H1 (cell line): ENCODE measurements around the gene TEKT5. TPM values are rescaled to one million over a fixed set of nuclear protein-coding genes. Genes with fewer than 3 reads are reported as not detected.

ENCODE experiments used
- CTCF ChIA-PET: fragments of 300-600 bp; sonication (Branson Sonifier 250); formaldehyde crosslinking; loops from one replicate; lab custom pipeline; 2021; ENCODE audit not compliant: partially characterized antibody; lab: Charles Lee
- POLR2A ChIA-PET: fragments of 300-600 bp; sonication (Branson Sonifier 250); formaldehyde crosslinking; loops from one replicate; lab custom pipeline; 2021; ENCODE audit warnings: inconsistent platforms; ENCODE audit not compliant: partially characterized antibody; lab: Charles Lee
- DNase-seq, 2 experiments: peaks; one replicate each; pipeline versions ENCODE4 v3.0.0 to v3.0.0-alpha.2; 2010 to 2022; ENCODE audit warnings: low spot score in 2 of 2, low read depth in 1 of 2, mixed read lengths in 1 of 2
- FAIRE-seq: peaks from 2 replicates; lab custom pipeline; 2011; peaks lifted over from hg19 to GRCh38; lab: Jason Lieb, UNC
- H2AFZ ChIP-seq: 2 replicates; pipeline ENCODE4 v1.8.1; 2012; ENCODE audit warnings: low read length, inconsistent platforms
- H2AK5ac ChIP-seq: 2 replicates; pipeline ENCODE4 v1.6.1; 2013; ENCODE audit warnings: low read depth, low read length
- H2BK120ac ChIP-seq: replicated peaks from 2 replicates; pipeline ENCODE3; 2013; ENCODE audit warnings: low read depth, low read length, inconsistent platforms
- H2BK12ac ChIP-seq: 2 replicates; pipeline ENCODE4 v1.6.1; 2013; ENCODE audit warnings: low read depth, low read length
- H2BK15ac ChIP-seq: 2 replicates; pipeline ENCODE4 v1.6.1; 2013; ENCODE audit warnings: low read length
- H2BK20ac ChIP-seq: 2 replicates; pipeline ENCODE4 v1.6.1; 2013; ENCODE audit warnings: low read length
- H2BK5ac ChIP-seq: 2 replicates; pipeline ENCODE4 v1.6.1; 2013; ENCODE audit warnings: low read depth, low read length
- H3K14ac ChIP-seq: 2 replicates; pipeline ENCODE4 v1.6.1; 2013; ENCODE audit warnings: inconsistent platforms; ENCODE audit not compliant: insufficient read length
- H3K18ac ChIP-seq: 2 replicates; pipeline ENCODE4 v1.6.1; 2013; ENCODE audit warnings: low read length; ENCODE audit errors: extremely low read depth
- H3K23ac ChIP-seq: 2 replicates; pipeline ENCODE4 v1.6.1; 2013; ENCODE audit warnings: inconsistent platforms; ENCODE audit not compliant: insufficient read length
- H3K23me2 ChIP-seq: 2 replicates; pipeline ENCODE4 v1.6.1; 2013; ENCODE audit warnings: low read depth, low read length
- H3K27ac ChIP-seq: 2 replicates; pipeline ENCODE4 v1.6.1; 2011; ENCODE audit warnings: low read depth, low read length, inconsistent platforms
- H3K27me3 ChIP-seq, 4 experiments: replicated peaks in 1 of 4; 1 replicate in 1 of 4; 2 replicates in 3 of 4; pipeline versions ENCODE4 v1.6.1 to v1.8.1; 2011 to 2013; ENCODE audit warnings: low read length in 3 of 4, mild to moderate bottlenecking in 3 of 4, inconsistent platforms in 2 of 4, mixed read lengths in 2 of 4, moderate library complexity in 1 of 4; ENCODE audit not compliant: control insufficient read depth in 3 of 4, insufficient read depth in 3 of 4; ENCODE audit errors: extremely low read depth in 1 of 4
- H3K36me3 ChIP-seq, 4 experiments: 2 replicates each; pipeline versions ENCODE4 v1.6.1 to v1.8.1; 2011 to 2013; ENCODE audit warnings: mild to moderate bottlenecking in 4 of 4, low read length in 3 of 4, moderate library complexity in 2 of 4, control low read depth in 1 of 4, inconsistent platforms in 1 of 4; ENCODE audit not compliant: insufficient read depth in 4 of 4, control insufficient read depth in 2 of 4
- H3K4ac ChIP-seq: replicated peaks from 2 replicates; pipeline ENCODE3; 2013; ENCODE audit warnings: low read length, low read depth, mixed read lengths, inconsistent platforms; ENCODE audit not compliant: insufficient read length
- H3K4me1 ChIP-seq, 4 experiments: replicated peaks in 1 of 4; 1 replicate in 1 of 4; 2 replicates in 3 of 4; pipeline versions ENCODE4 v1.6.1 to v1.8.1; 2011 to 2013; ENCODE audit warnings: low read length in 3 of 4, inconsistent platforms in 2 of 4, mixed read lengths in 1 of 4; ENCODE audit not compliant: insufficient read depth in 4 of 4, control insufficient read depth in 3 of 4
- H3K4me2 ChIP-seq, 2 experiments: 2 replicates each; pipeline versions ENCODE4 v1.6.1 to v1.8.1; 2011 to 2013; ENCODE audit warnings: low read depth in 2 of 2, low read length in 2 of 2, control low read depth in 1 of 2, inconsistent platforms in 1 of 2, mild to moderate bottlenecking in 1 of 2; ENCODE audit not compliant: insufficient read depth in 1 of 2
- H3K4me3 ChIP-seq, 4 experiments: fragments of 200-600, 300-600 bp in 1 of 4; sonication (generic), shearing (Covaris generic), sonication (Bioruptor Twin) in 1 of 4; 2 replicates each; pipeline versions ENCODE4 v1.5.1 to v1.8.1; 2011 to 2016; ENCODE audit warnings: low read length in 4 of 4, low read depth in 3 of 4, control low read depth in 2 of 4, inconsistent platforms in 2 of 4, mild to moderate bottlenecking in 2 of 4, mixed read lengths in 1 of 4, moderate library complexity in 1 of 4; ENCODE audit not compliant: insufficient read depth in 2 of 4; ENCODE audit errors: extremely low read depth in 1 of 4
- H3K56ac ChIP-seq: replicated peaks from 2 replicates; pipeline ENCODE3; 2013; ENCODE audit warnings: low read depth, mild to moderate bottlenecking, mixed read lengths, low read length, inconsistent platforms; ENCODE audit not compliant: insufficient read length
- H3K79me1 ChIP-seq: 2 replicates; pipeline ENCODE4 v1.6.1; 2013; ENCODE audit warnings: low read depth, low read length, control low read depth
- H3K79me2 ChIP-seq, 2 experiments: 2 replicates each; pipeline versions ENCODE4 v1.6.1 to v1.8.1; 2012 to 2013; ENCODE audit warnings: low read length in 2 of 2, mild to moderate bottlenecking in 2 of 2, inconsistent platforms in 1 of 2; ENCODE audit not compliant: insufficient read depth in 2 of 2, control insufficient read depth in 1 of 2
- H3K9ac ChIP-seq, 4 experiments: replicated peaks in 1 of 4; 1 replicate in 1 of 4; 2 replicates in 3 of 4; pipeline versions ENCODE4 v1.6.1 to v1.8.1; 2011 to 2013; ENCODE audit warnings: low read depth in 3 of 4, low read length in 3 of 4, control low read depth in 2 of 4, mild to moderate bottlenecking in 2 of 4, moderate library complexity in 2 of 4, inconsistent platforms in 1 of 4; ENCODE audit errors: extremely low read depth in 1 of 4
- H3K9me3 ChIP-seq, 2 experiments: 2 replicates each; pipeline versions ENCODE4 v1.6.1 to v1.8.1; 2012 to 2013; ENCODE audit warnings: mild to moderate bottlenecking in 2 of 2, moderate library complexity in 2 of 2, control low read depth in 1 of 2, inconsistent platforms in 1 of 2, low read depth in 1 of 2, low read length in 1 of 2, mixed read lengths in 1 of 2; ENCODE audit not compliant: insufficient read depth in 2 of 2
- H4K20me1 ChIP-seq, 2 experiments: replicated peaks in 1 of 2; 2 replicates each; pipeline versions ENCODE3 to v1.8.1; 2011 to 2013; ENCODE audit warnings: inconsistent platforms in 2 of 2, low read length in 2 of 2, mild to moderate bottlenecking in 1 of 2; ENCODE audit not compliant: insufficient read depth in 2 of 2, control insufficient read depth in 1 of 2
- H4K5ac ChIP-seq: 2 replicates; pipeline ENCODE4 v1.6.1; 2013; ENCODE audit warnings: low read length, low read depth, mixed read lengths, inconsistent platforms; ENCODE audit not compliant: insufficient read length
- H4K8ac ChIP-seq: 2 replicates; pipeline ENCODE4 v1.8.0; 2013; ENCODE audit warnings: mild to moderate bottlenecking, moderate library complexity, low read length, inconsistent platforms; ENCODE audit not compliant: insufficient read depth; ENCODE audit errors: extremely low read depth
- H4K91ac ChIP-seq: replicated peaks from 2 replicates; pipeline ENCODE3; 2013; ENCODE audit warnings: low read length, mixed read lengths, inconsistent platforms; ENCODE audit not compliant: insufficient read length
- CEBPB ChIP-seq: IDR thresholded peaks from 2 replicates; pipeline ENCODE4 v1.6.1; 2012; ENCODE audit warnings: low read depth, low read length
- EGR1 ChIP-seq: IDR thresholded peaks from 2 replicates; pipeline ENCODE4 v1.6.1; 2011; ENCODE audit warnings: low read depth, low read length, borderline replicate concordance
- MAFK ChIP-seq: IDR thresholded peaks from 2 replicates; pipeline ENCODE4 v1.6.1; 2012; ENCODE audit warnings: low read depth, mild to moderate bottlenecking, improper control_type of control experiment, low read length
- SIRT6 ChIP-seq: IDR thresholded peaks from one replicate; pipeline ENCODE4 v1.7.1; 2012; ENCODE audit warnings: low read length, inconsistent platforms
- TAF7 ChIP-seq: optimal IDR thresholded peaks from 2 replicates; pipeline ENCODE3; 2011; ENCODE audit warnings: low read depth, mild to moderate bottlenecking, inconsistent platforms, low read length, moderate library complexity, borderline replicate concordance
- TCF12 ChIP-seq: IDR thresholded peaks from 2 replicates; pipeline ENCODE4 v1.6.1; 2011; ENCODE audit warnings: low read depth, mild to moderate bottlenecking, low read length
- YY1 ChIP-seq: IDR thresholded peaks from 2 replicates; pipeline ENCODE4 v1.6.1; 2011; ENCODE audit warnings: low read depth, mild to moderate bottlenecking, low read length
- WGBS, 2 experiments: shearing (Covaris generic) in 1 of 2; methylation state at CpG; one replicate each; pipeline versions ENCODE4 v1.1.6 to v1.1.7; 2013 to 2015; ENCODE audit warnings: low lambda C conversion rate in 2 of 2, mixed read lengths in 2 of 2, inconsistent platforms in 1 of 2, low coverage in 1 of 2, missing lambda C conversion rate in 1 of 2; ENCODE audit not compliant: insufficient replicate concordance in 2 of 2, insufficient coverage in 1 of 2, insufficient read length in 1 of 2; ENCODE audit errors: extremely low coverage in 1 of 2, missing lambda C conversion rate in 1 of 2; 5-methylcytosine and 5-hydroxymethylcytosine counted together
- polyA plus RNA-seq, 7 experiments: library from polyadenylated mRNA; depleted of rRNA in 3 of 7; stranded (reverse) in 5 of 7; unstranded in 2 of 7; fragments of >200 nt in 5 of 7; fragments of 200-250 nt in 2 of 7; gene quantifications; 1 replicate in 5 of 7; 2 replicates in 1 of 7; 4 replicates in 1 of 7; pipeline versions ENCODE4 v1.2.1 to v1.2.3, GENCODE V29; 2011 to 2013; ENCODE audit warnings: missing spikeins in 2 of 7, mixed read lengths in 2 of 7
- total RNA-seq: library from RNA; stranded (reverse); fragmentation: NEBNext Ultra II Directional; extraction: Animal tissue kit (Norgen Biotek cat#: 25700); gene quantifications from 2 replicates; pipeline ENCODE4 v1.2.1, GENCODE V29; 2021
- TF ChIP-seq, protein P1 (sequence below): IDR thresholded peaks from 2 replicates; pipeline ENCODE4 v1.6.1; 2012; ENCODE audit warnings: inconsistent platforms
- TF ChIP-seq, protein P2 (sequence below): IDR thresholded peaks from 2 replicates; pipeline ENCODE4 v1.6.1; 2011; ENCODE audit warnings: low read length, improper control_type of control experiment
- TF ChIP-seq, protein P3 (sequence below): IDR thresholded peaks from 2 replicates; pipeline ENCODE4 v1.6.1; 2012; ENCODE audit warnings: low read length, inconsistent platforms

Gene TEKT5
- total and polyA plus RNA-seq, 2 of the 8 experiments (the other 6 are each of a cell fraction or from before 2014, with no cell fraction given), result 0.95 TPM; not detected in 1

DNA sequence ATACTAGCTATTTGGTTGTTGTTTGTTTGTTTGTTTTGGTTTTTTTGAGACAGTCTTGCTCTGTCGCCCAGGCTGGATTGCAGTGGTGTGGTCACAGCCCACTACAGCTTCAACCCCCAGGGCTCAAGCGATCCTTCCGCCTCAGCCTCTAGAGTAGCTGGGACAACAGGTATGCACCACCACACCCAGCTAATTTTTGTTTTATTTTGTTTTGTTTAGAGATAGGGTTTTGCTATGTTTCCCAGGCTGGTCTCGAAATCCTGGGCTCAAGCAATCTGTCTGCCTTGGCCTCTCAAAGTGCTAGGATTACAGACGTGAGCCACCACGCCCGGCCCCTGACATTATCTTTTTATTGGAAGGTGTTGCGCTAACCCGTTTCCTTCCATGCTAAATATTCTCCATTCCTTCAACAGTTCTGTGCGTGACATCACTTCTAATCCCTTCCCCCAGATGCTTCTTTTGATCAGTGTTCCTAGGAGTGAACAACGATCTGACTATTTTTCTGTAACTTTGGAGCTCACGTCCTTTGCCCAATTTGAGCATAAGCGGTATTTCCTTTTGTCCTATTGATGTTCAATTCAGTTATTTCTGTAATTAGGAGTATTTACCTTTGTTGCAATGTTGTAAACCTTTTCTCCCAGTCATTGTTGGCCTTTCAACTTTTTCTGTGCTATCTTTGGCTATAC, 84.1 kb downstream of the TEKT5 start:
- no peak overlapping the region for H4K91ac ChIP-seq
- H4K5ac ChIP-seq, result no peak overlapping the region
- H3K79me2 ChIP-seq, result no peaks in the 10 kb centered on the region
- no peak overlapping the region for H3K4ac ChIP-seq
- H3K4me1 ChIP-seq, result peaks cover 0 to 7% (median 3%) of the 10 kb centered on the region in 4 experiments; a peak in 5 of 7 replicates
- no peak overlapping the region for H2BK20ac ChIP-seq
- no peak overlapping the region for H2BK15ac ChIP-seq
- no peaks in the 10 kb centered on the region; a peak in 1 of 8 replicates for H3K36me3 ChIP-seq
- H3K23me2 ChIP-seq, result no peaks in the 10 kb centered on the region; the same call in 1 of the 2 replicates
- no peak overlapping the region for H4K8ac ChIP-seq
- no peak overlapping the region for H2BK120ac ChIP-seq
- ChIA-PET POLR2A (no interaction called here), CTCF (interaction anchor here (0.6 to 3.4 kb wide), 7 partner anchors 10 to 252 kb away, joined by 3 to 9 read pairs (median 3); partner anchors contain the start of gene EMP2)
- no peak for FAIRE-seq
- H3K9ac ChIP-seq, result no peak overlapping the region
- no peak overlapping the region for H2AFZ ChIP-seq
- H3K4me2 ChIP-seq, result no peak overlapping the region
- no peaks in the 10 kb centered on the region for H4K20me1 ChIP-seq
- H3K4me3 ChIP-seq, result no peak overlapping the region
- H3K27me3 ChIP-seq, result no peaks in the 10 kb centered on the region
- H3K14ac ChIP-seq, result no peak overlapping the region
- no peak overlapping the region for H2AK5ac ChIP-seq
- H2BK5ac ChIP-seq, result no peak overlapping the region
- WGBS, 2 experiments, result 86% methylated on average over 13 of the region's 13 CpGs; no CpG with 5 or more reads in 1 of the 2 experiments
- no peak overlapping the region for H3K27ac ChIP-seq
- H3K23ac ChIP-seq, result no peak overlapping the region
- H3K79me1 ChIP-seq, result no peaks in the 10 kb centered on the region
- DNase-seq, result no peak
- no peak overlapping the region for H3K56ac ChIP-seq
- H3K9me3 ChIP-seq, result no peaks in the 10 kb centered on the region
- H3K18ac ChIP-seq, result no peak overlapping the region
- no peak overlapping the region for H2BK12ac ChIP-seq
- TF ChIP-seq, protein P1, sequence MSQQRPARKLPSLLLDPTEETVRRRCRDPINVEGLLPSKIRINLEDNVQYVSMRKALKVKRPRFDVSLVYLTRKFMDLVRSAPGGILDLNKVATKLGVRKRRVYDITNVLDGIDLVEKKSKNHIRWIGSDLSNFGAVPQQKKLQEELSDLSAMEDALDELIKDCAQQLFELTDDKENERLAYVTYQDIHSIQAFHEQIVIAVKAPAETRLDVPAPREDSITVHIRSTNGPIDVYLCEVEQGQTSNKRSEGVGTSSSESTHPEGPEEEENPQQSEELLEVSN, result no peak
- no peak for TF ChIP-seq MAFK
- no peak for TF ChIP-seq CEBPB
- TF ChIP-seq EGR1, result no peak
- no peak for TF ChIP-seq YY1
- TF ChIP-seq, protein P2, sequence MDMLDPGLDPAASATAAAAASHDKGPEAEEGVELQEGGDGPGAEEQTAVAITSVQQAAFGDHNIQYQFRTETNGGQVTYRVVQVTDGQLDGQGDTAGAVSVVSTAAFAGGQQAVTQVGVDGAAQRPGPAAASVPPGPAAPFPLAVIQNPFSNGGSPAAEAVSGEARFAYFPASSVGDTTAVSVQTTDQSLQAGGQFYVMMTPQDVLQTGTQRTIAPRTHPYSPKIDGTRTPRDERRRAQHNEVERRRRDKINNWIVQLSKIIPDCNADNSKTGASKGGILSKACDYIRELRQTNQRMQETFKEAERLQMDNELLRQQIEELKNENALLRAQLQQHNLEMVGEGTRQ, result no peak
- TF ChIP-seq, protein P3, sequence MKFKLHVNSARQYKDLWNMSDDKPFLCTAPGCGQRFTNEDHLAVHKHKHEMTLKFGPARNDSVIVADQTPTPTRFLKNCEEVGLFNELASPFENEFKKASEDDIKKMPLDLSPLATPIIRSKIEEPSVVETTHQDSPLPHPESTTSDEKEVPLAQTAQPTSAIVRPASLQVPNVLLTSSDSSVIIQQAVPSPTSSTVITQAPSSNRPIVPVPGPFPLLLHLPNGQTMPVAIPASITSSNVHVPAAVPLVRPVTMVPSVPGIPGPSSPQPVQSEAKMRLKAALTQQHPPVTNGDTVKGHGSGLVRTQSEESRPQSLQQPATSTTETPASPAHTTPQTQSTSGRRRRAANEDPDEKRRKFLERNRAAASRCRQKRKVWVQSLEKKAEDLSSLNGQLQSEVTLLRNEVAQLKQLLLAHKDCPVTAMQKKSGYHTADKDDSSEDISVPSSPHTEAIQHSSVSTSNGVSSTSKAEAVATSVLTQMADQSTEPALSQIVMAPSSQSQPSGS, result no peak
- TF ChIP-seq TCF12, result no peak
- no peak for TF ChIP-seq SIRT6
- no peak for TF ChIP-seq TAF7
